Measurements from ENCODE around the gene RAB7B. TPM values are rescaled to one million over a fixed set of nuclear protein-coding genes. Genes with fewer than 3 reads are reported as not detected.
A peak's percentile ranks its signal among the peaks of the same experiment; 100 is the strongest.

Gene RAB7B
- total and polyA plus RNA-seq, 4 donors, result 0.08 to 0.89 (median 0.20) TPM; not detected in 1

- H3K4me3 ChIP-seq (ENCODE audit: low read depth in 1 of 3, low read length in 3 of 3), result no peak overlapping the region
- no peaks in the 10 kb centered on the region for H3K27me3 ChIP-seq (ENCODE audit: control insufficient read depth in 4 of 4, insufficient read depth in 4 of 4, low read length in 3 of 4)
- no peak for DNase-seq (ENCODE audit: low spot score)
Observed at GRCh38 chr1:205979301-205979700, 23.9 kb downstream of the RAB7B start.

GRCh38 chr1:205978676-205979075 is 24.5 kb downstream of the RAB7B start:
- Histone ChIP-seq H3K9me3 (ENCODE audit: control insufficient read depth in 4 of 4, low read length in 3 of 4) (no peaks in the 10 kb centered on the region), H3K36me3 (ENCODE audit: control insufficient read depth in 4 of 4, insufficient read depth in 3 of 4, low read depth in 1 of 4, low read length in 3 of 4) (no peaks in the 10 kb centered on the region), H3K9ac (ENCODE audit: low read depth in 1 of 2, low read length in 2 of 2) (no peak overlapping the region), H3K4me3 (ENCODE audit: low read depth in 1 of 3, low read length in 3 of 3) (no peak overlapping the region), H3K4me1 (ENCODE audit: control insufficient read depth in 4 of 4, insufficient read depth in 4 of 4, low read length in 3 of 4) (no peaks in the 10 kb centered on the region), H3K27ac (ENCODE audit: low read depth in 1 of 2, low read length in 2 of 2) (no peak overlapping the region), H3K27me3 (ENCODE audit: control insufficient read depth in 4 of 4, insufficient read depth in 4 of 4, low read length in 3 of 4) (no peaks in the 10 kb centered on the region)
- DNase-seq (ENCODE audit: low spot score), result no peak
- TF ChIP-seq FOXA2 (IDR thresholded peaks at IDR 0.05) (no peak), RAD21 (IDR thresholded peaks at IDR 0.05) (no peak), EGR1 (IDR thresholded peaks at IDR 0.05; ENCODE audit: low read depth in 2 of 2) (no peak), NR2F2 (IDR thresholded peaks at IDR 0.05) (no peak)
- 90% methylated on average over 7 of the region's 7 CpGs for WGBS

More at GRCh38 chr1:205979301-205979700, 23.9 kb downstream of the RAB7B start:
- Histone ChIP-seq H3K27ac (ENCODE audit: low read depth in 1 of 2, low read length in 2 of 2) (no peak overlapping the region), H3K9ac (ENCODE audit: low read depth in 1 of 2, low read length in 2 of 2) (no peak overlapping the region), H3K36me3 (ENCODE audit: control insufficient read depth in 4 of 4, insufficient read depth in 3 of 4, low read depth in 1 of 4, low read length in 3 of 4) (no peaks in the 10 kb centered on the region), H3K9me3 (ENCODE audit: control insufficient read depth in 4 of 4, low read length in 3 of 4) (no peaks in the 10 kb centered on the region), H3K4me1 (ENCODE audit: control insufficient read depth in 4 of 4, insufficient read depth in 4 of 4, low read length in 3 of 4) (peaks cover 0 to 6% (median 1%) of the 10 kb centered on the region in 4 donors)
- no peak for TF ChIP-seq HNF4A (conservative IDR thresholded peaks at IDR 0.05)
- TF ChIP-seq ZBTB33 (IDR thresholded peaks at IDR 0.05), result no peak
- TF ChIP-seq RXRA (IDR thresholded peaks at IDR 0.05), result no peak
- no peak for TF ChIP-seq NR2F2 (IDR thresholded peaks at IDR 0.05)
- 86% methylated on average over 6 of the region's 6 CpGs for WGBS

GRCh38 chr1:205977402-205978014 is 25.7 kb downstream of the RAB7B start:
- 83% methylated on average over 2 of the region's 2 CpGs for WGBS
- no peaks in the 10 kb centered on the region for H3K4me1 ChIP-seq (ENCODE audit: control insufficient read depth in 4 of 4, insufficient read depth in 4 of 4, low read length in 3 of 4)
- TF ChIP-seq SP1 (IDR thresholded peaks at IDR 0.05) (no peak), NR2F2 (IDR thresholded peaks at IDR 0.05) (no peak), RAD21 (IDR thresholded peaks at IDR 0.05) (peak; percentile 97 to 98), CTCF (IDR thresholded peaks at IDR 0.05; ENCODE audit: low read depth, low read length, missing input control) (peak; percentile 92), MAX (IDR thresholded peaks at IDR 0.05) (no peak), FOXA1 (IDR thresholded peaks at IDR 0.05) (no peak)

More at GRCh38 chr1:205977402-205978014, 25.7 kb downstream of the RAB7B start:
- H3K36me3 ChIP-seq (ENCODE audit: control insufficient read depth in 4 of 4, insufficient read depth in 3 of 4, low read depth in 1 of 4, low read length in 3 of 4), result no peaks in the 10 kb centered on the region
- H3K27ac ChIP-seq (ENCODE audit: low read depth in 1 of 2, low read length in 2 of 2), result no peak overlapping the region
- H3K4me3 ChIP-seq (ENCODE audit: low read depth in 1 of 3, low read length in 3 of 3), result no peak overlapping the region
- H3K27me3 ChIP-seq (ENCODE audit: control insufficient read depth in 4 of 4, insufficient read depth in 4 of 4, low read length in 3 of 4), result no peaks in the 10 kb centered on the region
- DNase-seq (ENCODE audit: low spot score), result peak; percentile 74
- no peak overlapping the region for H3K9ac ChIP-seq (ENCODE audit: low read depth in 1 of 2, low read length in 2 of 2)
- H3K9me3 ChIP-seq (ENCODE audit: control insufficient read depth in 4 of 4, low read length in 3 of 4), result no peaks in the 10 kb centered on the region
